Measurements from ENCODE around the gene TEPSIN.

TEPSIN gene

GRCh38 chr17:81218459-81218858 lies 20.4 kb downstream of the TEPSIN start:
- no peak for DNase-seq

GRCh38 chr17:81217491-81217890 lies 21.4 kb downstream of the TEPSIN start:
- DNase-seq = no peak

GRCh38 chr17:81213978-81214377 lies 24.9 kb downstream of the TEPSIN start:
- no peak for DNase-seq

- no peak for DNase-seq
These were observed 26.5 kb downstream of the TEPSIN start for GRCh38 chr17:81212365-81212764.

GRCh38 chr17:81210868-81211267 lies 28.0 kb downstream of the TEPSIN start:
- no peak for DNase-seq

GRCh38 chr17:81210466-81210865 lies 28.4 kb downstream of the TEPSIN start:
- no peak for DNase-seq

- DNase-seq = no peak
These were observed 29.7 kb downstream of the TEPSIN start for GRCh38 chr17:81209141-81209540.

GRCh38 chr17:81208651-81209050 lies 30.2 kb downstream of the TEPSIN start:
- no peak for DNase-seq

- DNase-seq = no peak
These were observed 31.0 kb downstream of the TEPSIN start for GRCh38 chr17:81207610-81208581.

GRCh38 chr17:81206657-81207056 lies 32.2 kb downstream of the TEPSIN start:
- no peak for DNase-seq

GRCh38 chr17:81206166-81206565 lies 32.7 kb downstream of the TEPSIN start:
- DNase-seq = no peak

GRCh38 chr17:81204578-81204977 lies 34.3 kb downstream of the TEPSIN start:
- no peak for DNase-seq

GRCh38 chr17:81203136-81203535 lies 35.7 kb downstream of the TEPSIN start:
- DNase-seq = no peak

GRCh38 chr17:81202318-81202717 lies 36.5 kb downstream of the TEPSIN start:
- DNase-seq = no peak

GRCh38 chr17:81200695-81201580 lies 37.9 kb downstream of the TEPSIN start:
- DNase-seq = peak in 1 of 5 donors; percentile 18

GRCh38 chr17:81200201-81200600 lies 38.7 kb downstream of the TEPSIN start:
- no peak for DNase-seq

- no peak for DNase-seq
These were observed 39.4 kb downstream of the TEPSIN start for GRCh38 chr17:81199482-81199830.

GRCh38 chr17:81198826-81199481 lies 39.9 kb downstream of the TEPSIN start:
- DNase-seq = no peak

- no peak for DNase-seq
These were observed 40.9 kb downstream of the TEPSIN start for GRCh38 chr17:81197831-81198490.

GRCh38 chr17:81197409-81197795 lies 41.5 kb downstream of the TEPSIN start:
- DNase-seq = peak in 1 of 5 donors; percentile 6

GRCh38 chr17:81196505-81197408 lies 42.1 kb downstream of the TEPSIN start:
- DNase-seq = peak in 1 of 5 donors; percentile 6

Measured in T-helper 1 cell (primary cell).